ENCODE measurements around the gene ZNF775. TPM values are rescaled to one million over a fixed set of nuclear protein-coding genes. Genes with fewer than 3 reads are reported as not detected.

Gene ZNF775
- total and polyA plus RNA-seq, 2 of the 13 experiments (the other 11 are each of a cell fraction or from before 2014, with no cell fraction given) = 3.1 to 3.2 TPM

DNA sequence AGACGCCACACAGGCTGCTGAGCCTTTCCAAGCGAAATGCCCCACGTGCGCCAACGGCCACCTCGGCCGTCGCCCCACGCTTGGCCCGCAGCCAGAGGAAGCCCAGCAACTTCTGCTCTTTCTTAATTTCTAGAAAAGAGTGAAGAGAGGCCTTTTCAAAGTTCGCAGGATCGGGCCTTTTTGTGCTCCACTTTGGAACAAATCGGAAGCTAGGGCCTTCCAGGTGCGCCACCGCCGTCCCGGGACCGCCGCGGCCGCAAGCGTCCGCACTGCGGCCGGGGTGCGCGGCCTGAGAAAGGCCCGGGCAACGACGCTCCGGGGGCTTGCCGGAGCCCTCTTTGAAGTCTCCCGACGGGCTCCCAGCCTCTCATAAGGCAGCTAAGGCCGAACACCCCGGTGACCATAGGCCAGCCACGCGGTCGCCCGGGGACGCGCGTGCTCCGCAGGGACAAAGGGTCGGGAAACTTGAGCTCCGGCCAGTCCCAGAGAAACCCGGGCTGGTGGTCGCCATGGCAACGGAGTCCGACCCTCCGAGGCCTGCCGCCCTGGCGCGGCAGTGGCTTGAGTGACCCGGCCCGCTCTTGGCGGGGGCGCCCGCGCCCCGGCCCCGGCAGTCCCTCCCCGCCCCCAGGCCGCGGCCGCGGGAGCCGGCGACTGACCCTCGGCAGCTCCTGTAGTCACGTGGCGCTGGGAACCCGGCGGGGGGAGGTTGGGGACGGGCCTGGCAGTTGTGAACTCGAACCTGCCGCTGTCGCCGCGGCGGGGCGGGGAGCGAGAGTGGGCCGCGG, 10.8 kb upstream of the ZNF775 start, which contains the start of gene REPIN1 (continued):
- TF ChIP-seq, protein P1, sequence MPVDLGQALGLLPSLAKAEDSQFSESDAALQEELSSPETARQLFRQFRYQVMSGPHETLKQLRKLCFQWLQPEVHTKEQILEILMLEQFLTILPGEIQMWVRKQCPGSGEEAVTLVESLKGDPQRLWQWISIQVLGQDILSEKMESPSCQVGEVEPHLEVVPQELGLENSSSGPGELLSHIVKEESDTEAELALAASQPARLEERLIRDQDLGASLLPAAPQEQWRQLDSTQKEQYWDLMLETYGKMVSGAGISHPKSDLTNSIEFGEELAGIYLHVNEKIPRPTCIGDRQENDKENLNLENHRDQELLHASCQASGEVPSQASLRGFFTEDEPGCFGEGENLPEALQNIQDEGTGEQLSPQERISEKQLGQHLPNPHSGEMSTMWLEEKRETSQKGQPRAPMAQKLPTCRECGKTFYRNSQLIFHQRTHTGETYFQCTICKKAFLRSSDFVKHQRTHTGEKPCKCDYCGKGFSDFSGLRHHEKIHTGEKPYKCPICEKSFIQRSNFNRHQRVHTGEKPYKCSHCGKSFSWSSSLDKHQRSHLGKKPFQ (CRISPR knock-in tag; IDR thresholded peaks at IDR 0.05; ENCODE audit: insufficient replicate concordance) = peak; percentile 44
- peak; percentile 49 for TF ChIP-seq ZNF883 (CRISPR knock-in tag; IDR thresholded peaks at IDR 0.05; ENCODE audit: not compliant biosample characterization)
- TF ChIP-seq, protein P2, sequence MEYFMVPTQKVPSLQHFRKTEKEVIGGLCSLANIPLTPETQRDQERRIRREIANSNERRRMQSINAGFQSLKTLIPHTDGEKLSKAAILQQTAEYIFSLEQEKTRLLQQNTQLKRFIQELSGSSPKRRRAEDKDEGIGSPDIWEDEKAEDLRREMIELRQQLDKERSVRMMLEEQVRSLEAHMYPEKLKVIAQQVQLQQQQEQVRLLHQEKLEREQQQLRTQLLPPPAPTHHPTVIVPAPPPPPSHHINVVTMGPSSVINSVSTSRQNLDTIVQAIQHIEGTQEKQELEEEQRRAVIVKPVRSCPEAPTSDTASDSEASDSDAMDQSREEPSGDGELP (IDR thresholded peaks at IDR 0.05; ENCODE audit: borderline replicate concordance, low read depth) = no peak
- TF ChIP-seq, protein P3, sequence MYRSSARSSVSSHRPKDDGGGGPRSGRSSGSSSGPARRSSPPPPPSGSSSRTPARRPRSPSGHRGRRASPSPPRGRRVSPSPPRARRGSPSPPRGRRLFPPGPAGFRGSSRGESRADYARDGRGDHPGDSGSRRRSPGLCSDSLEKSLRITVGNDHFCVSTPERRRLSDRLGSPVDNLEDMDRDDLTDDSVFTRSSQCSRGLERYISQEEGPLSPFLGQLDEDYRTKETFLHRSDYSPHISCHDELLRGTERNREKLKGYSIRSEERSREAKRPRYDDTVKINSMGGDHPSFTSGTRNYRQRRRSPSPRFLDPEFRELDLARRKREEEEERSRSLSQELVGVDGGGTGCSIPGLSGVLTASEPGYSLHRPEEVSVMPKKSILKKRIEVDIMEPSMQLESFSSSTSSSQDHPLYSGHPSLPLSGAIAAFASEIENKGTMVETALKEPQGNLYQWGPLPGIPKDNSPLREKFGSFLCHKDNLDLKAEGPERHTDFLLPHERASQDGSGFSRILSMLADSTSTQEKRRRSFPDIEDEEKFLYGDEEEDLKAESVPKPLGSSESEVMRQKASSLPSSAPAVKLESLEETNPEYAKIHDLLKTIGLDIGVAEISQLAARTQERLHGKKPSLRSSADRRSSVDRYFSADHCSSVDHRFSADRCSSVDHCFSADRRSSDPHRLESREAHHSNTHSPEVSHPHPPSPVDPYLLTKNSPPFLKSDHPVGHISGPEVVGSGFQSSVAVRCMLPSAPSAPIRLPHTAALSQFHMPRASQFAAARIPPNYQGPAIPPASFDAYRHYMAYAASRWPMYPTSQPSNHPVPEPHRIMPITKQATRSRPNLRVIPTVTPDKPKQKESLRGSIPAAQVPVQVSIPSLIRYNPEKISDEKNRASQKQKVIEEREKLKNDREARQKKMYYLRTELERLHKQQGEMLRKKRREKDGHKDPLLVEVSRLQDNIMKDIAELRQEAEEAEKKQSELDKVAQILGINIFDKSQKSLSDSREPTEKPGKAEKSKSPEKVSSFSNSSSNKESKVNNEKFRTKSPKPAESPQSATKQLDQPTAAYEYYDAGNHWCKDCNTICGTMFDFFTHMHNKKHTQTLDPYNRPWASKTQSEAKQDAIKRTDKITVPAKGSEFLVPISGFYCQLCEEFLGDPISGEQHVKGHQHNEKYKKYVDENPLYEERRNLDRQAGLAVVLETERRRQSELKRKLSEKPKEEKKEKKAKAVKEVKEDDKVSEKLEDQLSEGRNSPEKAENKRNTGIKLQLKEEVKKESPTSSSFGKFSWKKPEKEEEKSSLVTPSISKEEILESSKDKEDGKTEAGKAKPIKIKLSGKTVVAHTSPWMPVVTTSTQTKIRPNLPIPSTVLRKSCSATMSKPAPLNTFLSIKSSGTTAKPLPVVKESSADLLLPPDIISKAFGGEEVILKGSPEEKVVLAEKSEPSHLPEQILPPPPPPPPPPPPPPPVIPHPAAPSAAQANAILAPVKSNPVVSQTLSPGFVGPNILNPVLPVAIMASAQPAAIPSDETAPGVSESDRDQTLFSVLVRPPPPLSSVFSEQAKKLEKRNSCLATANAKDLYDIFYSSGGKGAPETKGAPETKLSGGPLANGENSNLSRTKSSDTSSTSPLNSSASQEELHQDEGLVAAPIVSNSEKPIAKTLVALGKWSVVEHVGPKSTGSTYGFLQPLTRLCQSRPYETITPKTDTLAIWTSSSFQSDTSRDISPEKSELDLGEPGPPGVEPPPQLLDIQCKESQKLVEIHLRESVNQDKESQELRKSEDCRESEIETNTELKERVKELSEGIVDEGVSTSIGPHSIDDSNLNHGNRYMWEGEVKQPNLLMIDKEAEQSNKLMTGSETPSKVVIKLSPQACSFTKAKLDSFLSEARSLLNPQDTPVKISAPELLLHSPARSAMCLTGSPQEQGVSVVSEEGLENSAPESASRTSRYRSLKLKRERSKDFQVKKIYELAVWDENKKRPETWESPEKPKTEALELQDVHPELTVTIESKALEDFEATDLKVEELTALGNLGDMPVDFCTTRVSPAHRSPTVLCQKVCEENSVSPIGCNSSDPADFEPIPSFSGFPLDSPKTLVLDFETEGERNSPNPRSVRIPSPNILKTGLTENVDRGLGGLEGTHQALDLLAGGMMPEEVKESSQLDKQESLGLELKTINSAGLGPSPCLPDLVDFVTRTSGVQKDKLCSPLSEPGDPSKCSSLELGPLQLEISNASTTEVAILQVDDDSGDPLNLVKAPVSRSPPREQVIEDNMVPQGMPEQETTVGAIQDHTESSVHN (CRISPR knock-in tag; IDR thresholded peaks at IDR 0.05) = peak; percentile 64; the same call in 1 of the 2 replicates
- peak; percentile 86 for TF ChIP-seq RFX1 (IDR thresholded peaks at IDR 0.05)
- TF ChIP-seq THAP11 (CRISPR knock-in tag; IDR thresholded peaks at IDR 0.05) = peak; percentile 85
- TF ChIP-seq FOXM1 (CRISPR knock-in tag; IDR thresholded peaks at IDR 0.05) = no peak
- TF ChIP-seq ZNF263 (CRISPR knock-in tag; IDR thresholded peaks at IDR 0.05) = peak; percentile 47; the same call in 1 of the 2 replicates
- TF ChIP-seq JUNB (CRISPR knock-in tag; IDR thresholded peaks at IDR 0.05; ENCODE audit: borderline replicate concordance) = peak; percentile 8; the same call in 1 of the 2 replicates
- peak; percentile 72; the same call in 1 of the 2 replicates for TF ChIP-seq DR1 (CRISPR knock-in tag; IDR thresholded peaks at IDR 0.05)
- peak; percentile 84 for TF ChIP-seq POLR2G (IDR thresholded peaks at IDR 0.05; ENCODE audit: low read depth, low read length)
- no peak for TF ChIP-seq PCBP1 (IDR thresholded peaks at IDR 0.05; ENCODE audit: borderline replicate concordance, low read depth, low read length)
- no peak for TF ChIP-seq TBP (CRISPR knock-in tag; IDR thresholded peaks at IDR 0.05)
- TF ChIP-seq HNRNPL (IDR thresholded peaks at IDR 0.05; ENCODE audit: low read depth, low read length) = peak; percentile 92
- no peak; the same call in 1 of the 2 replicates for TF ChIP-seq ZBTB8A (CRISPR knock-in tag; IDR thresholded peaks at IDR 0.05; ENCODE audit: borderline replicate concordance, low read depth)
- TF ChIP-seq, protein P4, sequence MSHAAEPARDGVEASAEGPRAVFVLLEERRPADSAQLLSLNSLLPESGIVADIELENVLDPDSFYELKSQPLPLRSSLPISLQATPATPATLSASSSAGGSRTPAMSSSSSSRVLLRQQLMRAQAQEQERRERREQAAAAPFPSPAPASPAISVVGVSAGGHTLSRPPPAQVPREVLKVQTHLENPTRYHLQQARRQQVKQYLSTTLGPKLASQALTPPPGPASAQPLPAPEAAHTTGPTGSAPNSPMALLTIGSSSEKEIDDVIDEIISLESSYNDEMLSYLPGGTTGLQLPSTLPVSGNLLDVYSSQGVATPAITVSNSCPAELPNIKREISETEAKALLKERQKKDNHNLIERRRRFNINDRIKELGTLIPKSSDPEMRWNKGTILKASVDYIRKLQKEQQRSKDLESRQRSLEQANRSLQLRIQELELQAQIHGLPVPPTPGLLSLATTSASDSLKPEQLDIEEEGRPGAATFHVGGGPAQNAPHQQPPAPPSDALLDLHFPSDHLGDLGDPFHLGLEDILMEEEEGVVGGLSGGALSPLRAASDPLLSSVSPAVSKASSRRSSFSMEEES (CRISPR knock-in tag; IDR thresholded peaks at IDR 0.05) = peak; percentile 83; the same call in 1 of the 2 replicates
- TF ChIP-seq ZNF530 (CRISPR knock-in tag; IDR thresholded peaks at IDR 0.05; ENCODE audit: low read depth) = peak; percentile 16
